Prostate gland (tissue), 2 donors: ENCODE data around the gene SSB.

ENCODE experiments used
- POLR2A ChIP-seq: fragments of 450-650 bp; IDR thresholded peaks from one replicate; pipeline ENCODE4 v1.6.1; 2016; ENCODE audit warnings: antibody characterized with exemption, mild to moderate bottlenecking
- TF ChIP-seq, protein P1 (sequence below), 4 experiments: fragments of 200-600 bp in 2 of 4; fragments of 450-650 bp in 2 of 4; sonication (generic) in 2 of 4; IDR thresholded peaks; 1 replicate in 3 of 4; 2 replicates in 1 of 4; pipeline ENCODE4 v1.5.1; 2016 to 2019; ENCODE audit warnings: antibody characterized with exemption in 4 of 4, mild to moderate bottlenecking in 2 of 4, moderate library complexity in 2 of 4

DNA sequence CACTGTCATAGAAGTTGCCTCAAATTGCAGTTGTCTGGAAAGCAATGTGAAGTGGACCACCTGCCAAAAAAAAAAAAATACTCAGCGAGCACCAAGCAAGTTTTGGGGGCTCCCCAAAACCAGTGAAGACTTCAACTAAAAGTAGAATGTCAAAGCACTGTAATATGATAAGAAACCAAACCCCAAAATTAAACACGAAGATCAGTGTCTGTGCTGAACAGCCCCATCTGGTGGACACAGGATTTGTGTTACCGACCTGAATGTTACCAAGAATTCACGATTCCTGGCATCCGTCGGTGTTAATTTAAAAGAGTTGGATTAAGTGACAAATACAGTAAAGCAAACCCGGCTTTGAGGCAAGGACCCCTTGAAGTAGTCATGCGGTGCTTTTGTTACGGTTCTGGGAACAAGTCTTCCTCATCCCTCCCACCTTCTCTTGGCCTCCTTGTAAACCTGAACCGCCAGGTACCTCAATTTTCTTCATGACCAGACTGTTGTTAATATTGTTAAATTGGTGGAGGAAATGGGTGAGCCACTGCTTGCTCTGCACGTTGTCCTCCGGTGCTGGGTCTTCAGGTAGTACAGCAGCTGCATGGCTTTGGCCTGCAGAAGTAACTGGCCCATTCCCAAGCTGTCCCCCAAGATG is 31.3 kb upstream of the SSB start:
- TF ChIP-seq, protein P1, sequence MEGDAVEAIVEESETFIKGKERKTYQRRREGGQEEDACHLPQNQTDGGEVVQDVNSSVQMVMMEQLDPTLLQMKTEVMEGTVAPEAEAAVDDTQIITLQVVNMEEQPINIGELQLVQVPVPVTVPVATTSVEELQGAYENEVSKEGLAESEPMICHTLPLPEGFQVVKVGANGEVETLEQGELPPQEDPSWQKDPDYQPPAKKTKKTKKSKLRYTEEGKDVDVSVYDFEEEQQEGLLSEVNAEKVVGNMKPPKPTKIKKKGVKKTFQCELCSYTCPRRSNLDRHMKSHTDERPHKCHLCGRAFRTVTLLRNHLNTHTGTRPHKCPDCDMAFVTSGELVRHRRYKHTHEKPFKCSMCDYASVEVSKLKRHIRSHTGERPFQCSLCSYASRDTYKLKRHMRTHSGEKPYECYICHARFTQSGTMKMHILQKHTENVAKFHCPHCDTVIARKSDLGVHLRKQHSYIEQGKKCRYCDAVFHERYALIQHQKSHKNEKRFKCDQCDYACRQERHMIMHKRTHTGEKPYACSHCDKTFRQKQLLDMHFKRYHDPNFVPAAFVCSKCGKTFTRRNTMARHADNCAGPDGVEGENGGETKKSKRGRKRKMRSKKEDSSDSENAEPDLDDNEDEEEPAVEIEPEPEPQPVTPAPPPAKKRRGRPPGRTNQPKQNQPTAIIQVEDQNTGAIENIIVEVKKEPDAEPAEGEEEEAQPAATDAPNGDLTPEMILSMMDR (IDR thresholded peaks at IDR 0.05) = peak; percentile 25 to 77 (median 72)
- TF ChIP-seq POLR2A = no peak
